DOHH2 (cell line): ENCODE measurements around the gene SPAG6.

Experiments used
- H3F3A ChIP-seq: fragments of 200-600 bp; sonication (generic), shearing (Covaris generic); 2 replicates; pipeline ENCODE4 v1.6.0; 2016; ENCODE audit warnings: antibody characterized with exemption, mild to moderate bottlenecking; ENCODE audit not compliant: control insufficient read depth, insufficient read depth
- H3K27ac ChIP-seq: fragments of 200-600 bp; sonication (generic); 2 replicates; pipeline ENCODE4 v1.5.1; 2014; ENCODE audit warnings: low read depth, mild to moderate bottlenecking, low read length, moderate library complexity
- H3K27me3 ChIP-seq: fragments of 200-600 bp; sonication (generic); 2 replicates; pipeline ENCODE4 v1.6.1; 2014; ENCODE audit warnings: mild to moderate bottlenecking, low read length, mixed read lengths; ENCODE audit not compliant: control insufficient read depth
- H3K36me3 ChIP-seq: fragments of 200-600 bp; sonication (generic); 2 replicates; pipeline ENCODE4 v1.6.1; 2014; ENCODE audit warnings: mild to moderate bottlenecking, low read length, moderate library complexity, mixed read lengths; ENCODE audit not compliant: control insufficient read depth
- H3K4me1 ChIP-seq: fragments of 200-600 bp; sonication (generic); 2 replicates; pipeline ENCODE4 v1.6.1; 2014; ENCODE audit warnings: mild to moderate bottlenecking, low read length, mixed read lengths; ENCODE audit not compliant: control insufficient read depth
- H3K4me2 ChIP-seq: fragments of 200-600 bp; sonication (generic); 2 replicates; pipeline ENCODE4 v1.6.0; 2014; ENCODE audit warnings: mild to moderate bottlenecking, low read length, moderate library complexity
- H3K4me3 ChIP-seq: fragments of 200-600 bp; sonication (generic); 2 replicates; pipeline ENCODE4 v1.5.1; 2014; ENCODE audit warnings: mild to moderate bottlenecking, low read length, mixed read lengths
- H3K79me2 ChIP-seq: fragments of 200-600 bp; sonication (generic); 2 replicates; pipeline ENCODE4 v1.6.1; 2014; ENCODE audit warnings: mild to moderate bottlenecking, low read length, mixed read lengths; ENCODE audit not compliant: control insufficient read depth
- H3K9me2 ChIP-seq: fragments of 200-600 bp; sonication (generic); replicated peaks from 2 replicates; pipeline ENCODE4 v1.6.1; 2014; ENCODE audit warnings: mild to moderate bottlenecking, low read length, mixed read lengths; ENCODE audit not compliant: control insufficient read depth
- H3K9me3 ChIP-seq: fragments of 200-600 bp; sonication (generic); 2 replicates; pipeline ENCODE4 v1.6.1; 2014; ENCODE audit warnings: antibody characterized with exemption, low read length, mixed read lengths; ENCODE audit not compliant: control insufficient read depth, insufficient read depth
- H4K20me1 ChIP-seq: fragments of 200-600 bp; sonication (generic); 2 replicates; pipeline ENCODE4 v1.6.0; 2014; ENCODE audit warnings: low read depth, mild to moderate bottlenecking, antibody characterized with exemption, low read length, moderate library complexity; ENCODE audit not compliant: control insufficient read depth, insufficient read depth
- CTCF ChIP-seq: fragments of 200-600 bp; sonication (generic); IDR thresholded peaks from one replicate; pipeline ENCODE4 v1.5.1; 2014; ENCODE audit warnings: antibody characterized with exemption, mild to moderate bottlenecking, low read depth, low read length; ENCODE audit not compliant: poor library complexity, severe bottlenecking
- EZH2phosphoT487 ChIP-seq: fragments of 200-600 bp; sonication (generic); IDR thresholded peaks from 2 replicates; pipeline ENCODE4 v1.6.1; 2017; ENCODE audit warnings: borderline replicate concordance, mild to moderate bottlenecking, antibody characterized with exemption, low read length, moderate library complexity, mixed read lengths

SPAG6 gene

GRCh38 chr10:22417736-22418268, 72.5 kb downstream of the SPAG6 start:
- no peak overlapping the region for H3K27ac ChIP-seq
- H3F3A ChIP-seq: no peaks in the 10 kb centered on the region
- H3K27me3 ChIP-seq: no peaks in the 10 kb centered on the region
- no peak overlapping the region for H3K4me2 ChIP-seq
- H4K20me1 ChIP-seq: no peaks in the 10 kb centered on the region
- no peaks in the 10 kb centered on the region for H3K9me2 ChIP-seq
- TF ChIP-seq CTCF: no peak
- TF ChIP-seq EZH2phosphoT487: no peak
- no peaks in the 10 kb centered on the region for H3K79me2 ChIP-seq
- no peaks in the 10 kb centered on the region for H3K4me1 ChIP-seq
- no peak overlapping the region for H3K4me3 ChIP-seq
- no peaks in the 10 kb centered on the region for H3K9me3 ChIP-seq
- no peaks in the 10 kb centered on the region for H3K36me3 ChIP-seq

- no peaks in the 10 kb centered on the region for H3K9me3 ChIP-seq
Measured at GRCh38 chr10:22420787-22421517, 75.7 kb downstream of the SPAG6 start.

DNA sequence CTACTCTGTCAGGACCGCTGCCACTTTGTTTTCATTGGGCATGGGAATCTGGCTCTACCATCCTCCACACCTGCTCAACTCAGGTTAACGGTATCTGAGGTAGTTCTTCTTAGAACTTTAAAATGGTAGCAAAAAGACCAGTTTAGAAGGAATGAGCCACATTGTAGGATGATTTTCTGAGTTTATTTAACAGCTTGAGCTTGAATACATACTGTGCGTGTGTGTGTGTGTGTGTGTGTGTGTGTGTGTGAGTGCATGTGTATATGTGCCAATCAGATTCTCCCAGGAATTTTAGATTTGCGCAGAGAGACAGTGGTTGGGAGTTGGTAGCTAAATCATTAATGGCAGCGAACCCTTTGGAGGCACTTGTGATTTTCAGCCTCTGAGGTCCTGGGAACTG, 81.4 kb downstream of the SPAG6 start:
- Histone ChIP-seq H3K27ac (no peak overlapping the region), H3K9me2 (no peaks in the 10 kb centered on the region), H3K4me2 (no peak overlapping the region)

More at GRCh38 chr10:22420787-22421517, 75.7 kb downstream of the SPAG6 start:
- Histone ChIP-seq H3K9me2 (no peaks in the 10 kb centered on the region), H3K79me2 (no peaks in the 10 kb centered on the region), H3K4me2 (no peak overlapping the region), H3K27ac (no peak overlapping the region), H3K4me1 (no peaks in the 10 kb centered on the region), H3K36me3 (no peaks in the 10 kb centered on the region), H4K20me1 (no peaks in the 10 kb centered on the region), H3K27me3 (peaks cover 3% of the 10 kb centered on the region; the same call in 1 of the 2 replicates), H3K4me3 (no peak overlapping the region), H3F3A (no peaks in the 10 kb centered on the region)
- TF ChIP-seq EZH2phosphoT487 (no peak), CTCF (peak; percentile 36)

More for the DNA sequence above, 81.4 kb downstream of the SPAG6 start:
- Histone ChIP-seq H3K79me2 (no peaks in the 10 kb centered on the region), H3F3A (no peaks in the 10 kb centered on the region), H4K20me1 (no peaks in the 10 kb centered on the region), H3K4me1 (no peaks in the 10 kb centered on the region), H3K9me3 (no peaks in the 10 kb centered on the region), H3K36me3 (no peaks in the 10 kb centered on the region), H3K27me3 (peaks cover 25% of the 10 kb centered on the region), H3K4me3 (no peak overlapping the region)
- TF ChIP-seq EZH2phosphoT487 (no peak), CTCF (no peak)
